ENCODE results near the gene TSPO2. TPM values are rescaled to one million over a fixed set of nuclear protein-coding genes. Genes with fewer than 3 reads are reported as not detected.
"Not testable (repeated sequence)": the region's sequence is repeated elsewhere in the genome, so short reads cannot be mapped to it uniquely, and the experiment has no call there.

TSPO2 gene
- total and polyA plus RNA-seq, 2 of the 13 experiments (the other 11 are each of a cell fraction or from before 2014, with no cell fraction given): 0.55 TPM; not detected in 1

DNA sequence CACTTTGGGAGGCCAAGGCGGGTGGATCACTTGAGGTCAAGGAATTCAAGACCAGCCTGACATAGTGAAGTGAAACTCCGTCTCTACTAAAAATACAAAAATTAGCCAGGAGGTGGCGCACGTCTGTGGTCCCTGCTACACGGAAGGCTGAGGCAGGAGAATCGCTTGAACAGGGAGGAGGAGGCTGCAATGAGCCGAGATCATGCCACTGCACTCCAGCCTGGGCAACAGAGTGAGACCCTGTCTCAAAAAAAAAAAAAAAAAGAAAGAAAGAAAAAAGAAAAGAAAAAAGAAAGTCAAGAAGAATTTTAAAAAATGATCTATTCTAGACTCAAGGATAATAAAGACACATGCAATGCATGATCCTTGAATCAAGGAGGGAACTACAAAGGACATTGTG is 36.0 kb upstream of the TSPO2 start:
- H3K9me3 ChIP-seq (ENCODE audit: low read length); BruUV-seq (replicated peaks); H2AFZ ChIP-seq (ENCODE audit: low read length); H3K9ac ChIP-seq (ENCODE audit: insufficient read depth, low read depth, low read length); H3K27ac ChIP-seq (ENCODE audit: extremely low read length, insufficient read depth, low read length); H3K27me3 ChIP-seq (ENCODE audit: control insufficient read depth in 1 of 2, insufficient read depth in 2 of 2, low read length in 2 of 2); H3K36me3 ChIP-seq (replicated peaks in 1 of 2; ENCODE audit: control insufficient read depth in 1 of 2, insufficient read depth in 2 of 2, low read length in 2 of 2); H3K4me2 ChIP-seq (ENCODE audit: low read depth, low read length); H3K79me2 ChIP-seq (ENCODE audit: insufficient read depth, low read length); H3K4me3 ChIP-seq (replicated peaks in 1 of 3; ENCODE audit: insufficient read depth in 1 of 3, low read depth in 2 of 3, low read length in 3 of 3); H4K20me1 ChIP-seq (ENCODE audit: insufficient read depth, low read length); in situ Hi-C loops (cut with HindIII; ENCODE audit: extremely low pct_ligation_motif_present, low pct_unique_long_range_greater_than_20kb); POLR2A ChIA-PET; TF ChIP-seq SOX6, NR2F6 (IDR thresholded peaks at IDR 0.05): not testable (repeated sequence)
- peak; percentile 86 for ATAC-seq
- WGBS (ENCODE audit: low lambda C conversion rate): 2% methylated on average over 7 of the region's 7 CpGs
- peak; percentile 88 for FAIRE-seq
- peaks cover 35% of the 10 kb centered on the region for H3K4me1 ChIP-seq (ENCODE audit: insufficient read depth, low read length)
- intact Hi-C loops (cut with micrococcal nuclease; ENCODE audit: unreplicated experiment): loop anchor here (1.0 kb wide), 2 partner anchors 21 to 61 kb away; no protein-coding TSS in a partner anchor
- DNase-seq (ENCODE audit: low spot score): peak; percentile 68
- CTCF ChIA-PET (ENCODE audit: low intra/inter-chr PET ratio, low total read pairs): interaction anchor here (0.6 to 2.9 kb wide), 7 partner anchors 9 to 314 kb away, joined by 3 to 41 read pairs (median 5); no protein-coding TSS in a partner anchor
- TF ChIP-seq GATAD2A (CRISPR knock-in tag; IDR thresholded peaks at IDR 0.05) (peak; percentile 57), SOX6 (CRISPR knock-in tag; IDR thresholded peaks at IDR 0.05) (peak; percentile 12; the same call in 1 of the 2 replicates), NR2F6 (CRISPR knock-in tag; IDR thresholded peaks at IDR 0.05) (0 out of 2 replicates have a peak, but pooled peaks have one; percentile 12), ZNF121 (CRISPR knock-in tag; IDR thresholded peaks at IDR 0.05) (peak; percentile 85), KDM2A (CRISPR knock-in tag; IDR thresholded peaks at IDR 0.05; ENCODE audit: borderline replicate concordance, low read depth) (peak; percentile 39; the same call in 1 of the 2 replicates), FOSL2 (CRISPR knock-in tag; IDR thresholded peaks at IDR 0.05) (0 out of 2 replicates have a peak, but pooled peaks have one; percentile 33), TEAD3 (CRISPR knock-in tag; optimal IDR thresholded peaks at IDR 0.05; ENCODE audit: borderline replicate concordance) (peak; percentile 39), SMC3 (IDR thresholded peaks at IDR 0.05; ENCODE audit: low read length) (peak; percentile 86), RAD21 (CRISPR knock-in tag; IDR thresholded peaks at IDR 0.05) (peak; percentile 63; the same call in 1 of the 2 replicates), XRCC5 (optimal IDR thresholded peaks at IDR 0.05; ENCODE audit: low read length) (peak; percentile 44), ELF3 (CRISPR knock-in tag; IDR thresholded peaks at IDR 0.05) (0 out of 2 replicates have a peak, but pooled peaks have one; percentile 53), SMAD3 (CRISPR knock-in tag; IDR thresholded peaks at IDR 0.05) (0 out of 2 replicates have a peak, but pooled peaks have one; percentile 9), STAG1 (CRISPR knock-in tag; IDR thresholded peaks at IDR 0.05) (peak; percentile 77), ZNF331 (CRISPR knock-in tag; IDR thresholded peaks at IDR 0.05) (0 out of 2 replicates have a peak, but pooled peaks have one; percentile 25), HOXA5 (CRISPR knock-in tag; IDR thresholded peaks at IDR 0.05) (0 out of 2 replicates have a peak, but pooled peaks have one; percentile 38)
- TF ChIP-seq, protein P1, sequence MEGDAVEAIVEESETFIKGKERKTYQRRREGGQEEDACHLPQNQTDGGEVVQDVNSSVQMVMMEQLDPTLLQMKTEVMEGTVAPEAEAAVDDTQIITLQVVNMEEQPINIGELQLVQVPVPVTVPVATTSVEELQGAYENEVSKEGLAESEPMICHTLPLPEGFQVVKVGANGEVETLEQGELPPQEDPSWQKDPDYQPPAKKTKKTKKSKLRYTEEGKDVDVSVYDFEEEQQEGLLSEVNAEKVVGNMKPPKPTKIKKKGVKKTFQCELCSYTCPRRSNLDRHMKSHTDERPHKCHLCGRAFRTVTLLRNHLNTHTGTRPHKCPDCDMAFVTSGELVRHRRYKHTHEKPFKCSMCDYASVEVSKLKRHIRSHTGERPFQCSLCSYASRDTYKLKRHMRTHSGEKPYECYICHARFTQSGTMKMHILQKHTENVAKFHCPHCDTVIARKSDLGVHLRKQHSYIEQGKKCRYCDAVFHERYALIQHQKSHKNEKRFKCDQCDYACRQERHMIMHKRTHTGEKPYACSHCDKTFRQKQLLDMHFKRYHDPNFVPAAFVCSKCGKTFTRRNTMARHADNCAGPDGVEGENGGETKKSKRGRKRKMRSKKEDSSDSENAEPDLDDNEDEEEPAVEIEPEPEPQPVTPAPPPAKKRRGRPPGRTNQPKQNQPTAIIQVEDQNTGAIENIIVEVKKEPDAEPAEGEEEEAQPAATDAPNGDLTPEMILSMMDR (CRISPR knock-in tag; IDR thresholded peaks at IDR 0.05): peak; percentile 88
- TF ChIP-seq, protein P2, sequence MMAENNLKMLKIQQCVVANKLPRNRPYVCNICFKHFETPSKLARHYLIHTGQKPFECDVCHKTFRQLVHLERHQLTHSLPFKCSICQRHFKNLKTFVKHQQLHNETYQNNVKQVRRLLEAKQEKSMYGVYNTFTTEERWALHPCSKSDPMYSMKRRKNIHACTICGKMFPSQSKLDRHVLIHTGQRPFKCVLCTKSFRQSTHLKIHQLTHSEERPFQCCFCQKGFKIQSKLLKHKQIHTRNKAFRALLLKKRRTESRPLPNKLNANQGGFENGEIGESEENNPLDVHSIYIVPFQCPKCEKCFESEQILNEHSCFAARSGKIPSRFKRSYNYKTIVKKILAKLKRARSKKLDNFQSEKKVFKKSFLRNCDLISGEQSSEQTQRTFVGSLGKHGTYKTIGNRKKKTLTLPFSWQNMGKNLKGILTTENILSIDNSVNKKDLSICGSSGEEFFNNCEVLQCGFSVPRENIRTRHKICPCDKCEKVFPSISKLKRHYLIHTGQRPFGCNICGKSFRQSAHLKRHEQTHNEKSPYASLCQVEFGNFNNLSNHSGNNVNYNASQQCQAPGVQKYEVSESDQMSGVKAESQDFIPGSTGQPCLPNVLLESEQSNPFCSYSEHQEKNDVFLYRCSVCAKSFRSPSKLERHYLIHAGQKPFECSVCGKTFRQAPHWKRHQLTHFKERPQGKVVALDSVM (CRISPR knock-in tag; IDR thresholded peaks at IDR 0.05): peak; percentile 93
- TF ChIP-seq, protein P3, sequence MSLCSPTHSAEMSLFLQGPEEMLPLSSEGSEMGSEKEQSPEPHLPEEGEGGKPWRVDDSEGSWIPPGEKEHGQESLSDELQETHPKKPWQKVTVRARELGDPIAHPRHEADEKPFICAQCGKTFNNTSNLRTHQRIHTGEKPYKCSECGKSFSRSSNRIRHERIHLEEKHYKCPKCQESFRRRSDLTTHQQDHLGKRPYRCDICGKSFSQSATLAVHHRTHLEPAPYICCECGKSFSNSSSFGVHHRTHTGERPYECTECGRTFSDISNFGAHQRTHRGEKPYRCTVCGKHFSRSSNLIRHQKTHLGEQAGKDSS (CRISPR knock-in tag; IDR thresholded peaks at IDR 0.05; ENCODE audit: borderline replicate concordance, low read depth): peak; percentile 40; the same call in 1 of the 2 replicates
- TF ChIP-seq, protein P4, sequence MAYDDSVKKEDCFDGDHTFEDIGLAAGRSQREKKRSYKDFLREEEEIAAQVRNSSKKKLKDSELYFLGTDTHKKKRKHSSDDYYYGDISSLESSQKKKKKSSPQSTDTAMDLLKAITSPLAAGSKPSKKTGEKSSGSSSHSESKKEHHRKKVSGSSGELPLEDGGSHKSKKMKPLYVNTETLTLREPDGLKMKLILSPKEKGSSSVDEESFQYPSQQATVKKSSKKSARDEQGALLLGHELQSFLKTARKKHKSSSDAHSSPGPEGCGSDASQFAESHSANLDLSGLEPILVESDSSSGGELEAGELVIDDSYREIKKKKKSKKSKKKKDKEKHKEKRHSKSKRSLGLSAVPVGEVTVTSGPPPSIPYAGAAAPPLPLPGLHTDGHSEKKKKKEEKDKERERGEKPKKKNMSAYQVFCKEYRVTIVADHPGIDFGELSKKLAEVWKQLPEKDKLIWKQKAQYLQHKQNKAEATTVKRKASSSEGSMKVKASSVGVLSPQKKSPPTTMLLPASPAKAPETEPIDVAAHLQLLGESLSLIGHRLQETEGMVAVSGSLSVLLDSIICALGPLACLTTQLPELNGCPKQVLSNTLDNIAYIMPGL (CRISPR knock-in tag; IDR thresholded peaks at IDR 0.05; ENCODE audit: borderline replicate concordance in 1 of 2, low read depth in 1 of 2): peak in 1 of 2 experiments; percentile 54; a peak in 1 of 4 replicates

Measured in HepG2 (cell line).